Measurements from ENCODE around the gene CNOT6.
"Not testable (repeated sequence)": the region's sequence is repeated elsewhere in the genome, so short reads cannot be mapped to it uniquely, and the experiment has no call there.

The CNOT6 gene

GRCh38 chr5:180494060-180494509 lies at the start of gene CNOT6:
TSS of gene CNOT6 (plus strand) at chr5:180494379. CDS start at chr5:180529277, 34,898 bp downstream.
- Mint-ChIP-seq H3K27me3 (no peaks in the 10 kb centered on the region), H3K4me1 (peaks cover 33% of the 10 kb centered on the region), H3K27ac (peak within 1 kb of the TSS; percentile 87), H3K4me3 (peak within 1 kb of the TSS; percentile 94), H3K9me3 (no peaks in the 10 kb centered on the region), H3K36me3 (peaks cover 3% of the 10 kb centered on the region)

GRCh38 chr5:180454752-180455151 lies 39.4 kb upstream of the CNOT6 start:
- Mint-ChIP-seq H3K27me3 (peaks cover 25% of the 10 kb centered on the region), H3K36me3 (no peaks in the 10 kb centered on the region), H3K9me3 (no peaks in the 10 kb centered on the region), H3K4me3 (no peak overlapping the region), H3K27ac (no peak overlapping the region), H3K4me1 (no peaks in the 10 kb centered on the region)

- Mint-ChIP-seq H3K27me3 (peaks cover 19% of the 10 kb centered on the region), H3K4me3 (no peak overlapping the region), H3K36me3 (no peaks in the 10 kb centered on the region), H3K9me3 (no peaks in the 10 kb centered on the region), H3K4me1 (no peaks in the 10 kb centered on the region), H3K27ac (no peak overlapping the region)
These were observed 38.3 kb upstream of the CNOT6 start for GRCh38 chr5:180455872-180456271.

DNA sequence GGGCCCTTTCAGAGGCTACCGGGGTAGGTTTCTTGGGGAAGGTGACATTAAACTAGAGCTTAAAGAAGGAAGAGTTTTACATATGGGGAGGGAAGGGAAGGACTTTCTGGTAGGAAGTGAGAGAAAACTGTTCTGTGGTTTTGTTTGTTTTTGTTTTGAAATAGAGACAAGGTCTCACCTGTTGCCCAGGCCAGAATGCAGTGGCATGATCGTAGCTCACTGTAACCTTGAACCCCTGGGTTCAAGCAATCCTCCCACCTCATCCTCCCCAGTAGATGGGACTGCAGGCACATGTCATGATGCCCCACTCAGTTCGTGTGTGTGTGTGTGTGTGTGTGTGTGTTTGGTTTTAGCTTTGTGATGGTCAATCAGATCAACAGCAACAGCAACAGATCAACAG lies 37.4 kb upstream of the CNOT6 start:
- H3K4me1 Mint-ChIP-seq: no peaks in the 10 kb centered on the region
- no peaks in the 10 kb centered on the region for H3K36me3 Mint-ChIP-seq
- no peaks in the 10 kb centered on the region for H3K9me3 Mint-ChIP-seq
- H3K4me3 Mint-ChIP-seq: no peak overlapping the region
- peaks cover 13% of the 10 kb centered on the region for H3K27me3 Mint-ChIP-seq
- no peak overlapping the region for H3K27ac Mint-ChIP-seq

GRCh38 chr5:180458852-180459673 lies 35.1 kb upstream of the CNOT6 start:
- H3K36me3 Mint-ChIP-seq, H3K27me3 Mint-ChIP-seq: not testable (repeated sequence)

DNA sequence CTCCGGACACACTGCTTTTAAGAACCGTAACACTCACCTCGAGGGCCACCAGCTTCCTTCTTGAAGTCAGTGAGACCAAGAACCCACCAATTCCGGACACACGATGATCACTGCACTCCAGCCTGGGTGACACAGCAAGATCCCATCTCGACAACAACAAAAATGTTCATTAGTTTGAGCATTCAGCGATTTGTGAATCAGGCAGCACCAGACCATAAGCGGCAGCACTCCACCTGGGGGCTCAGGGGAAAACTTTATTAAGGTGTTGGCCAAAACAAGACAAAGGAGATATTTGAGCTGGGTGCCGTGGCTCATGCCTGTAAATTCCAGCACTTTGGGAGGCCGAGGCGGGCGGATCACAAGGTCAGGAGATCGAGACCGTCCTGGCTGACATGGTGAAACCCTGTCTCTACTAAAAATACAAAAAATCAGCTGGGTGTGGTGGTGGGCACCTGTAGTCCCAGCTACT lies 34.5 kb upstream of the CNOT6 start:
- not testable (repeated sequence) for H3K27ac Mint-ChIP-seq, H3K27me3 Mint-ChIP-seq

More at GRCh38 chr5:180458852-180459673, 35.1 kb upstream of the CNOT6 start:
- H3K4me1 Mint-ChIP-seq, H3K4me3 Mint-ChIP-seq, H3K9me3 Mint-ChIP-seq, H3K27ac Mint-ChIP-seq: not testable (repeated sequence)

DNA sequence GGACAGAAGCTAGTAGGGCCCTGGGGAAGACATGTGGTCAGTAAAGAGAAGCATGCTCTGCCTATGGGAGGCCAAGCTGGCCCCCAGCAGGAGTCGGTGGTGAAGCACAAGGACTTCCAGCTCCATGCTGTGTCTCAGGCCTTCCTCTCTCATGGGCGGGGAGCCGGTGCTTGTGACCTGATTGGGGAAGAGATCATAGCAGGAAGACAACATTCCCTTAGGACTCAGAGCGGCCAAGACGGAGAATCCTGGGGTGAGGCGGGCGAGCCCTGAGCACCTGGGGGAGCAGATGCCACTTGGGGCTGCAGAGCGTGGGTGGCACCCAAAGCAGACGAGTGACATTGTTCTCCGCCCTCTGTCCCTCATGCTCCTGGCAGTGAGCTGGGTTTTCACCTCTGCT lies 33.3 kb upstream of the CNOT6 start:
- Mint-ChIP-seq H3K9me3 (no peaks in the 10 kb centered on the region), H3K27ac (no peak overlapping the region), H3K27me3 (peaks cover 3% of the 10 kb centered on the region), H3K4me1 (no peaks in the 10 kb centered on the region), H3K4me3 (no peak overlapping the region), H3K36me3 (no peaks in the 10 kb centered on the region)

More for the DNA sequence above, 34.5 kb upstream of the CNOT6 start:
- not testable (repeated sequence) for H3K4me3 Mint-ChIP-seq, H3K36me3 Mint-ChIP-seq, H3K4me1 Mint-ChIP-seq, H3K9me3 Mint-ChIP-seq

DNA sequence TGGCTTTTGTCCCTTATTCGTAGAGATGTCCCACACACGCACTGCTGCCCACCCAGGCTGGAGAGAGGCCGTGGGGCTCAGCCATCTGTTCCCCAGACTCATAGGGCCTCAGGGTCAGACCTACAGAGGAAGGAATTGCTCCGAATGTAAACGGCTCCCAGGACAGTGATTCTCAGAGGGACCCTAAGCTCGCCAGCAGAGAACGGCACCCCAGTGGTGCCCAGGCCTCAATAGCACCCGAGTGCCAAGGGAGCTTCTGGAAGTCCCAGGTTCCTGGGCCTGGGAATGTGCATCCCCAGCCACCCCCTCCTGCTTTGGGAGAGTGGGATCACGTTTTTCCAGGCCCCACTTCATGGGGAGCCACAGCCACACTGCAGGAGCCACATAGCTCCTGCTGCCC lies 32.9 kb upstream of the CNOT6 start:
- H3K36me3 Mint-ChIP-seq: no peaks in the 10 kb centered on the region
- H3K4me1 Mint-ChIP-seq: no peaks in the 10 kb centered on the region
- no peak overlapping the region for H3K27ac Mint-ChIP-seq
- H3K27me3 Mint-ChIP-seq: peaks cover 2% of the 10 kb centered on the region
- H3K4me3 Mint-ChIP-seq: no peak overlapping the region
- H3K9me3 Mint-ChIP-seq: no peaks in the 10 kb centered on the region

GRCh38 chr5:180463216-180463900 lies 30.8 kb upstream of the CNOT6 start:
- H3K36me3 Mint-ChIP-seq: no peaks in the 10 kb centered on the region
- no peaks in the 10 kb centered on the region for H3K9me3 Mint-ChIP-seq
- no peak overlapping the region for H3K27ac Mint-ChIP-seq
- peaks cover 2% of the 10 kb centered on the region for H3K27me3 Mint-ChIP-seq
- H3K4me1 Mint-ChIP-seq: no peaks in the 10 kb centered on the region
- H3K4me3 Mint-ChIP-seq: no peak overlapping the region

DNA sequence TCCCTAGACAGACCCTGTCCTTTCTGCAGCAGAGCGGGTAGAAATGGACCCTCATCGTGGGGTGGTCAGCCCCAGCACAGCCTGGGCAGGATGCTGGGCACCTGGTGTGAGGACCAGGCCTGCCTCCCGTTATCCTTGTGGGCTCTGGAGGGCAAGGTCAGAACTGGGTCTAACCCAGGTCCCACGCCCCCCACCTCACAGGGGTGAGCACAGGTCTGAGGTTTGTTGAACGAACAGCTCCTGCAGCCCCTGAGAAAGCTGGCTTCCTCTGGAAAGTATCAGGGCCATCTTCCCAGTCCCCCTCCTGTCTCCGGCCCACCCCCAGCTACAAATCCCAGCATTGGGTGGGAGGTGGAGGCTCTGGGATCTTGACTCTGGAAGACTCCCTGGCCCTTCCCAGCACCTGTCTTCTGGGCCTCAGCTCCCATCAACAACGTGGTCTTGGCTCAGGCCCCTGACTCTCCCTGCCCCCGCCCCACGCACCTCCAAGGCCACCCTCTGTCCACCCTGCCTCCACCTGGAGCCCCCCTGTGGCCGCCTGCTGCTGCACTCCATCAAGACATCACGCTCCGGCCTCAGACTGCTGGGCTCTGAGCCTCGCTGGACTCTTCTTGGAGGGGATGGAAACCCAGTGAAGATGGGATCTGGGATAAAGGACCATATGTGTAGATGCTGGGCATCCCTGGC lies 30.1 kb upstream of the CNOT6 start:
- no peaks in the 10 kb centered on the region for H3K36me3 Mint-ChIP-seq
- no peaks in the 10 kb centered on the region for H3K9me3 Mint-ChIP-seq
- H3K4me3 Mint-ChIP-seq: no peak overlapping the region
- H3K27me3 Mint-ChIP-seq: peaks cover 2% of the 10 kb centered on the region
- H3K4me1 Mint-ChIP-seq: no peaks in the 10 kb centered on the region
- H3K27ac Mint-ChIP-seq: no peak overlapping the region

GRCh38 chr5:180464603-180464970 lies 29.6 kb upstream of the CNOT6 start:
- no peak overlapping the region for H3K27ac Mint-ChIP-seq
- peaks cover 2% of the 10 kb centered on the region for H3K27me3 Mint-ChIP-seq
- no peaks in the 10 kb centered on the region for H3K9me3 Mint-ChIP-seq
- H3K4me1 Mint-ChIP-seq: no peaks in the 10 kb centered on the region
- H3K36me3 Mint-ChIP-seq: no peaks in the 10 kb centered on the region
- H3K4me3 Mint-ChIP-seq: no peak overlapping the region

GRCh38 chr5:180465052-180465451 lies 29.1 kb upstream of the CNOT6 start:
- not testable (repeated sequence) for H3K4me1 Mint-ChIP-seq, H3K27ac Mint-ChIP-seq, H3K9me3 Mint-ChIP-seq, H3K4me3 Mint-ChIP-seq, H3K27me3 Mint-ChIP-seq, H3K36me3 Mint-ChIP-seq

GRCh38 chr5:180466316-180466715 lies 27.9 kb upstream of the CNOT6 start:
- no peak overlapping the region for H3K27ac Mint-ChIP-seq
- H3K27me3 Mint-ChIP-seq: no peaks in the 10 kb centered on the region
- H3K4me3 Mint-ChIP-seq: no peak overlapping the region
- H3K36me3 Mint-ChIP-seq: no peaks in the 10 kb centered on the region
- H3K9me3 Mint-ChIP-seq: no peaks in the 10 kb centered on the region
- no peaks in the 10 kb centered on the region for H3K4me1 Mint-ChIP-seq

GRCh38 chr5:180467028-180467975 lies 26.9 kb upstream of the CNOT6 start:
- no peaks in the 10 kb centered on the region for H3K27me3 Mint-ChIP-seq
- H3K4me3 Mint-ChIP-seq: no peak overlapping the region
- no peaks in the 10 kb centered on the region for H3K36me3 Mint-ChIP-seq
- no peaks in the 10 kb centered on the region for H3K9me3 Mint-ChIP-seq
- no peaks in the 10 kb centered on the region for H3K4me1 Mint-ChIP-seq
- no peak overlapping the region for H3K27ac Mint-ChIP-seq
